SH-SY5Y (cell line): ENCODE data around the gene ZNF860.

Experiments used
- GATA2 ChIP-seq: IDR thresholded peaks from 2 replicates; pipeline ENCODE4 v1.6.1; 2011; ENCODE audit warnings: mild to moderate bottlenecking, low read depth, low read length
- GATA3 ChIP-seq: IDR thresholded peaks from 2 replicates; pipeline ENCODE4 v1.6.1; 2011; ENCODE audit warnings: low read depth, mild to moderate bottlenecking, low read length, moderate library complexity

- TF ChIP-seq GATA2 (no peak), GATA3 (no peak)
These were observed 14.6 kb downstream of the ZNF860 start for GRCh38 chr3:31996195-31996594.
